Measurements from ENCODE around the gene TOMM40L. TPM values are rescaled to one million over a fixed set of nuclear protein-coding genes. Genes with fewer than 3 reads are reported as not detected.

The TOMM40L gene
- polyA plus RNA-seq, 1 experiment: 13.1 TPM

DNA sequence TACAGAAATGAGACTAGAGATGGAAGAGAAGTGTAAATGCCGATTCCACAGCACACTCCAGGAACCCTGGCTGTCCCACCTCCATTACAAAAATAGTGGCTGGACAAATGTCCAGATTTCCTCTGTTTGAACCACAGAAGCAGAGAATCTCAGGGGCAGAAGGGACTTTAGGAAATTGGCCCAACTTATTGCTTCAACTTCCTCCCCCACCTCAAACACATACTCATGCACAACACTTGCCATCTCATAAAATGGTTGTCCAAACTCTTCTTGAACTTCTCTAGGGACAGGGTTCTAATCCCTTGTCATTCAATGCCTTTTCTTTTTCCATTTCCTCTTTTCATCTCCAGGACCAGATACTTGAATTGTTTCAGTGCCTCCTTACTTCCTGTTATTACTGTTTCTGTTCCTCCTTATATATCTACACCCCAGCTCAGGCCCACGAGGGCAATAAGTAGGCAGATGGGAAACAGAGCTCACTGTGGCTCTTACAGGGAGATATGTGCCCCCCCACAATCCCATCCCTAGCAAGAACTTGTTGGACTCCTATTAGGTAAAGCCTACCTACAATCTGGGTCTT is 40.0 kb upstream of the TOMM40L start:
- Histone ChIP-seq H3K36me3 (ENCODE audit: control insufficient read depth, insufficient read depth, low read length) (peaks cover 1% of the 10 kb centered on the region; the same call in 1 of the 2 replicates), H3K27me3 (ENCODE audit: control insufficient read depth, insufficient read depth, low read length) (no peaks in the 10 kb centered on the region), H3K4me3 (ENCODE audit: low read depth, low read length) (no peak overlapping the region)
- POLR2A ChIA-PET: no interaction called here
- no peak for DNase-seq (ENCODE audit: low read depth)
- TF ChIP-seq, protein P1, sequence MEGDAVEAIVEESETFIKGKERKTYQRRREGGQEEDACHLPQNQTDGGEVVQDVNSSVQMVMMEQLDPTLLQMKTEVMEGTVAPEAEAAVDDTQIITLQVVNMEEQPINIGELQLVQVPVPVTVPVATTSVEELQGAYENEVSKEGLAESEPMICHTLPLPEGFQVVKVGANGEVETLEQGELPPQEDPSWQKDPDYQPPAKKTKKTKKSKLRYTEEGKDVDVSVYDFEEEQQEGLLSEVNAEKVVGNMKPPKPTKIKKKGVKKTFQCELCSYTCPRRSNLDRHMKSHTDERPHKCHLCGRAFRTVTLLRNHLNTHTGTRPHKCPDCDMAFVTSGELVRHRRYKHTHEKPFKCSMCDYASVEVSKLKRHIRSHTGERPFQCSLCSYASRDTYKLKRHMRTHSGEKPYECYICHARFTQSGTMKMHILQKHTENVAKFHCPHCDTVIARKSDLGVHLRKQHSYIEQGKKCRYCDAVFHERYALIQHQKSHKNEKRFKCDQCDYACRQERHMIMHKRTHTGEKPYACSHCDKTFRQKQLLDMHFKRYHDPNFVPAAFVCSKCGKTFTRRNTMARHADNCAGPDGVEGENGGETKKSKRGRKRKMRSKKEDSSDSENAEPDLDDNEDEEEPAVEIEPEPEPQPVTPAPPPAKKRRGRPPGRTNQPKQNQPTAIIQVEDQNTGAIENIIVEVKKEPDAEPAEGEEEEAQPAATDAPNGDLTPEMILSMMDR (IDR thresholded peaks at IDR 0.05; ENCODE audit: insufficient read depth, low read depth, low read length): no peak
- CTCF ChIA-PET: interaction anchor here (0.6 to 1.5 kb wide), 2 partner anchors 21 to 40 kb away, joined by 3 to 5 read pairs; partner anchors contain the start of gene TOMM40L

DNA sequence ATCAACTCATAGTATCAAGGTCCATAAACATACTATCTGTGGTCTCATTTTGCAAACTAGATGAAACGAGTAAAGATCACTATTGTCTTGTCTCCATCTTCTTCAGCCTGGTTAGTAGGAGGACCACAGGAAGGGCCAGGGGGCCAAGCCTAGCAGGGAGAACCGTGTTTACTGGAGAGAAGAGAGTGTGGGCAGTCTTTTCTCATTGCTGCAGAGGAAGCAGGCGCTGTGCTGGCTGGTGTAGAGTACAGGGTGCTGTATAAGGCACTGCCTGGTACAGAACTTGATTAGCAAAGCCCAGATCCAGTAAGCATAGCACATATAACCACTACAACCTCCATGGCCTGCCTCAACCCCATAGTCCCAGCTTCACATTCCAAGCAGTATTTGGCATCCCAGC is 38.5 kb upstream of the TOMM40L start:
- no peak for DNase-seq (ENCODE audit: low read depth)
- TF ChIP-seq, protein P1 (IDR thresholded peaks at IDR 0.05; ENCODE audit: insufficient read depth, low read depth, low read length): no peak
- H3K36me3 ChIP-seq (ENCODE audit: control insufficient read depth, insufficient read depth, low read length): peaks cover 13% of the 10 kb centered on the region; the same call in 1 of the 2 replicates
- POLR2A ChIA-PET: interaction anchor here (0.6 kb wide), 1 partner anchor 34 kb away, joined by 3 read pairs; the partner anchor contains the start of gene UFC1
- H3K4me3 ChIP-seq (ENCODE audit: low read depth, low read length): no peak overlapping the region
- CTCF ChIA-PET: interaction anchor here (0.7 kb wide), 1 partner anchor 23 kb away, joined by 4 read pairs; no protein-coding TSS in a partner anchor
- no peaks in the 10 kb centered on the region for H3K27me3 ChIP-seq (ENCODE audit: control insufficient read depth, insufficient read depth, low read length)

DNA sequence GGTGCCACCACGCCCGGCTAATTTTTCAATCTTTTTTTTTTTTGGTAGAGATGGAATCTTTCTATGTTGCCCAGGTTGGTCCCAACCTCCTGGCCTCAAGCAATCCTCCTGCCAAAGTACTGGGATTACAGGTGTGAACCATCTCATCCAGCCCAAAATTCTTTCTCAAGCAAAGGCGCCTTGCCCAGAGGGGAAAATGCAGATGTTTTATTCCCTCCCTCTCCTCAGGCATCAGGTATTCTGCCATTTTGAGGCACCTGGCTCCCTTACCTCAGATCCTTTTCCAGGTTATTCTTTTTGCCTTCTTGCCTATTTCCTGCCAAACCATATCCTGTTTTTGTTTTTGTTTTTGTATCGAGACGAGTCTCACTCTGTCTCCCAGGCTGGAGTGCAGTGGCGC is 37.5 kb upstream of the TOMM40L start:
- no peak for DNase-seq (ENCODE audit: low read depth)
- Histone ChIP-seq H3K27me3 (ENCODE audit: control insufficient read depth, insufficient read depth, low read length) (no peaks in the 10 kb centered on the region), H3K36me3 (ENCODE audit: control insufficient read depth, insufficient read depth, low read length) (peaks cover 15% of the 10 kb centered on the region; the same call in 1 of the 2 replicates), H3K4me3 (ENCODE audit: low read depth, low read length) (no peak overlapping the region)
- ChIA-PET POLR2A (no interaction called here), CTCF (no interaction called here)
- TF ChIP-seq, protein P1 (IDR thresholded peaks at IDR 0.05; ENCODE audit: insufficient read depth, low read depth, low read length): no peak

DNA sequence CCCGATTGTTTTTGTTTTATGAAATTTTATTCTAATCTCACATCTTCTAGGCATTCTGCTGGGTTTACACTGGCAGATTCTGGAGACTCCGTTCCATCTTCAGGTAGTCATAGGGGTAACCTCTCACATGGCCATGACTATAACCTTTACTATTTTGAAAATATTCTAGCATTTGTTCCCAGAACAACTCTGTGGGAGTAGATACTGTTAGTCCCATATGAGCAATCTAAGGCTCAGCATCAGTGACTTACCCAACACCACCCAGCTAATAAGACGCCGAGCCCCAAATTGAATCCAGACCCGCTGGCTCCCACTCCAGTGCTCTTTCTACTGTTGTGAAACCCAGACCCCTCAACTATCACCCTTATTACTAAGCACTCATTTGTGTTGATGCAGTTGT is 36.8 kb upstream of the TOMM40L start:
- POLR2A ChIA-PET: no interaction called here
- no peak overlapping the region for H3K4me3 ChIP-seq (ENCODE audit: low read depth, low read length)

DNA sequence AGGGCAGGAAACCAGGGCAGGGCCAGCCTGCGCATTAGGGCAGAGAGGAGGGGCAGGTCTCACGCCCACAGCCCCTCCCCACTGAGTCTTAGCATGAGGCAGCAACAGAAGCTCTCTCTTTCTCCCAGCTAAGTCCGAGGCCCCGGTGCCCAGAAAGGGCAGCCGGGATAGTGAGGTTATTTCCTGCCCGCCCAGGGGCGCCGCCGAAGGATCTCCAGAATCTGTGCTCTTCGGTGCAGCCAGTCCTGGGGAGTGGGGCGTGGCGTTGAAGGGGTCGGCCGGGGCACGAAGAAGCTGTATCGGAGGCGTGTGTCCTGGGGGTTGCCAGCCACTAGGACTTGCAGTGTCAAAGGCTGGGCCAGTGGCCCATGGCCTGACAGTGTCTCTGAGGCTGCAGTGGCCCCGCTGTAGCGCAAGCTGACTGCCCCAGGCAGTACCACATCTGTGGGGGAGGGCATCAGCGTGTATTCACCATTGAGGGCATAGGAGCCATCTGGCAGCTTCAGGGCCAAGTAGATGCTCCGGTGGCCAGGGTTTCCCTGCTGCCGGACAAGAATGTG is 34.8 kb upstream of the TOMM40L start:
- Histone ChIP-seq H3K36me3 (ENCODE audit: control insufficient read depth, insufficient read depth, low read length) (peaks cover 18% of the 10 kb centered on the region), H3K4me3 (ENCODE audit: low read depth, low read length) (no peak overlapping the region), H3K27me3 (ENCODE audit: control insufficient read depth, insufficient read depth, low read length) (no peaks in the 10 kb centered on the region)
- ChIA-PET CTCF (interaction anchor here (0.7 to 6.1 kb wide), 11 partner anchors 9 to 192 kb away, joined by 3 to 49 read pairs (median 8); partner anchors contain the start of genes APOA2, NDUFS2 and TOMM40L), POLR2A (no interaction called here)
- TF ChIP-seq, protein P1 (IDR thresholded peaks at IDR 0.05; ENCODE audit: insufficient read depth, low read depth, low read length): no peak
- DNase-seq (ENCODE audit: low read depth): no peak

More for the DNA sequence above, 36.8 kb upstream of the TOMM40L start:
- H3K27me3 ChIP-seq (ENCODE audit: control insufficient read depth, insufficient read depth, low read length): no peaks in the 10 kb centered on the region
- TF ChIP-seq, protein P1 (IDR thresholded peaks at IDR 0.05; ENCODE audit: insufficient read depth, low read depth, low read length): no peak
- CTCF ChIA-PET: interaction anchor here (6.1 kb wide), 1 partner anchor 35 kb away, joined by 49 read pairs; the partner anchor contains the start of genes APOA2 and TOMM40L
- no peak for DNase-seq (ENCODE audit: low read depth)
- peaks cover 15% of the 10 kb centered on the region; the same call in 1 of the 2 replicates for H3K36me3 ChIP-seq (ENCODE audit: control insufficient read depth, insufficient read depth, low read length)

All from BJ (cell line).